ENCODE data around the gene LRP1B. TPM values are rescaled to one million over a fixed set of nuclear protein-coding genes. Genes with fewer than 3 reads are reported as not detected.

LRP1B gene
- not detected in 2 replicates for total RNA-seq (2014; rRNA removed; shearing (Covaris generic))

DNA sequence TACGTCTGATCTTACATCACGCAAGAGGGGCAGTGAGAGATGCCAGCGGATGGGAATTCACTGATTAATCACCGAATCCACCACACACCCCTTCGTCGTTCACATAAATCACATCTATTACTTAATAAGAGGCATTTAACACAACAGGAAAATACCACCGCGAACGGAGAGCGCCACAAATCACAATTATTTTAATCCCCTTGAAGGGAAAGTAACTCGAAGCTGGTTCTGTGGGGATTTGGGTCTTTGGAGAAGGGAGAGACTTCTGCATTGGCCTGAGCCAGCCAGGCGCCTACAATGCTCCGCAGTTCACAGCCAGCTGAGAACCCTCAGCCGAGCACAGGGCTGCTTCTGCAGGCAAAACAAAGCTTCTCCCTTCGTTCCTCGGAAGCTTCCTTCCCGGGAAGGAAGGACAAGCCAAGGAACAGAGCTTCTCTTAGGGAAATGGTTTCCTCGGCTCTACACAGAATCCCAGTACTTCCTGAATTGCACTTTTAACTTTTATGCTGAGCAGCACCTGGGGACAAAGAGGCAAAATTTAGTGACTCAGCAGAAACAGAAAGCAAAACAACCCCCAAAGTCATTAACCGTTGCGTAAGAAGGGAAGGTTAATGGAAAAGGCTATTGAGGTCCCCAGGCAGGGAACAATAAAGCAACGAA is at the start of gene LRP1B:
Gene LRP1B (minus strand): TSS at position 7 of the 660 bp plus-strand sequence. CDS start 287 bp downstream, outside the sequence.
- in situ Hi-C loops (cut with HindIII; ENCODE audit: low sequenced_read_pairs): no loop called here
- DNase-seq (ENCODE audit: low spot score): peak; percentile 80

DNA sequence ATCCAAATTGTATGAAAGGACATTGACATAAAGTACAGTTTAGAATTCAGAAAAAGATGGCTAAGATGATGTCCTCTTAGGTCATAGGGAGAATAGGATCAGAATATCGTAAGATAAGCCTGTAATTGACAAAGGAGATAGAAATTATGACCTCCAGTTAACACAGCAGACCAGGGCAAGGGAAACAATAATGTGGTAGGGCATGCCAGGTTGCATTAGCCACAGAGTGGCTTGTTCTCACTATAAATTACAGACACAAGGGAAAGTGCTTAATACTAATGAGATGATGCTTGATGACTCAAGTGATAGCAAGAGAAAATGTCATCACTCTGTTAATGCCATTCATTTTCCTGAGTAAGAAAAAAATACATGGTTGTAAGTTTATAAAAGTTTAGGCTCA is 48.9 kb upstream of the LRP1B start:
- in situ Hi-C loops (cut with HindIII; ENCODE audit: low sequenced_read_pairs): no loop called here
- no peak for DNase-seq (ENCODE audit: low spot score)

DNA sequence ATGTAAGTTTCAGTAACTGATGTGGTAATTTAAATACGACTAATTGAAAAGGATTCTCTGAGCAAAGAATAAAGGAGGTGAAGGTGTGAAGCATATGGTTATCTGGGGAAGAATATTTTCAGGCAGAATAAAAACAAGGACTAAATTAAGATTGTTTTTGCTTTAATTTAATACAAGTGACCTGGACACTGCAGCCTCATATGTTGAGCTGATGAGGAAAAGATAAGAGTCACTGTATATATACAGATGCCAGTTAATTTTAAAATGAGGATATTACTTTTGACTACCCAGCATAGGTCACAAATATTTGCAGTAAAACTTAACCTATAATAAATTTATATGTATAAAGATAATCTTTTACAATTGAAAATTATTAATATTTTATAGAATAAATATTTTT is 47.8 kb upstream of the LRP1B start:
- in situ Hi-C loops (cut with HindIII; ENCODE audit: low sequenced_read_pairs): no loop called here
- DNase-seq (ENCODE audit: low spot score): no peak

DNA sequence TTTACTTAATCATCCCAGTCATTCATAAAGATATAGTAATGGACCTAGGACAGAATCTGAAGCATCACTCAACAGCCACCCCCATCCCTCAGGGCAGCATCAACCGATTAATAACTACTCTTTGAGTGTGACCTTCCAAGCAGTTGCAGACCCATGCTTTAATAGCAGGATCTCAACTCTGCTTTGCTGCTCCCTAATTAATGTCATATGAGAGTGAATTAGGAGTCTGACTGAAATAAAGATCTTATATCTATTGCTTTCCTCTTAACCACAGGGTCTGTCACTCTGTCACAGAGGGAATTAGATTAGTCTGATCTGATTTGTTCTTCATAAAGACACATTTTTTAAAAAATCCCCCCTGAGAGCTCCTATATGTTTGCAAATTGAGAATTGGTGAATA is 46.1 kb upstream of the LRP1B start:
- in situ Hi-C loops (cut with HindIII; ENCODE audit: low sequenced_read_pairs): no loop called here
- no peak for DNase-seq (ENCODE audit: low spot score)

DNA sequence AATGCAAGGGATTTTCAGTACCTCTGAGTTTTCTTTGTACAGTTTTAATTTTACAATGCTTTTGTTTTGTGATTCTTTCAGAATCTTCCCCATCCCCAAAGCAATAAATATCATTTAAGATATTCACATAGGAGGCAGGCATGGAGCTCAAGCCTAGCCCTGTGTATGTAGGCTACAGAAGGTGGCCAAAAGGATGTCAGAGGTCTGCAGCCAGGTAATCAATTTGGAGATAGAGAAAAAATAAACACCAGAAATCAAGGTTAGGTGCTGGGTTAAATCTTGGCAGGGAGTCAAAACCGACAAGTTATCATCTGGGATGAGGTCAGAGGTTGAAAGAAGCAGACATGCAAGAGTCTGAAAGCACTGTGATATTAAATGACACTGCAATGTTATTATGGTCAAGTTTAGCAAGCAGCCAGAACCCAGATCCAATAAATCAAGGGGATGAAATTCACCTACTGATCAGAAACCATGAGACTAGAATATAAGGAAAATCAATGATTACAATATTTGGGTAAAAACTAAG is 45.1 kb upstream of the LRP1B start:
- no peak for DNase-seq (ENCODE audit: low spot score)
- in situ Hi-C loops (cut with HindIII; ENCODE audit: low sequenced_read_pairs): no loop called here

DNA sequence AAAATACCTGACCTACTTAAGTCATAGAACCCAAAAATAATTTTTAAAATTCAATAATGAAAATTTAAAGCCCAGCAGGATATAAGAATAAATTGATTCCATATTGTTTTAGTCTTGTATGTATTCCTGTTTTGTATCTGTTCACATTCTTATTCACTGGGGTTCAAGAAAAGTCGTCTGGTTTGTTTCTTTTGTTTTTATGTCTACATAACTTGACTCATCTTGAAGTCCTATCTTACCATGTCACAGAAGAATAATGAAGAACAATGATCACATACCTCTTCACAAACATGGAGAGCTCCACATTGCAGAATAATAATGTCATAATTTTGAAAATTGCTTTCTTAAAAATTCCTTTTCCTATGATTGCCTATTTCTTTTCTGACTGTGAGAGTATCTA is 43.4 kb upstream of the LRP1B start:
- in situ Hi-C loops (cut with HindIII; ENCODE audit: low sequenced_read_pairs): no loop called here
- no peak for DNase-seq (ENCODE audit: low spot score)

DNA sequence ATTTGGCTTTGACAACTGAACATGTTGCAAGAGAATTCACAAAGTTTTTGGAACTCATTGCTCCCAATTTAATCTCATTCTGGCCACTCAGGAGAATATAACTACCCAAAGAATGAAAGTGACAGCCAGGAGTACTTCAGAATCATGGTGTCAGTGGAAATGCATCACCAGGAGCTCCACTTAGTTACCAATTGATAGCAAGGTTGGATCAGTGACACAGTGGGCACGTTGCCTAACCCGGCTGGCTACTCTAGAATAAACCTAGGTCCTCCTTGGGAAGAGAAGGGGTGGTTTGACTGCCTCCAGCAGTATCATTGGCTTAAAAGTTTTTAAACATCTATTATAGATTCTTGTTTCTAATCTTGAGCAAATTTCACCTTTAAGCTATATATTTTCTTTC is 40.0 kb upstream of the LRP1B start:
- DNase-seq (ENCODE audit: low spot score): no peak
- in situ Hi-C loops (cut with HindIII; ENCODE audit: low sequenced_read_pairs): no loop called here

DNA sequence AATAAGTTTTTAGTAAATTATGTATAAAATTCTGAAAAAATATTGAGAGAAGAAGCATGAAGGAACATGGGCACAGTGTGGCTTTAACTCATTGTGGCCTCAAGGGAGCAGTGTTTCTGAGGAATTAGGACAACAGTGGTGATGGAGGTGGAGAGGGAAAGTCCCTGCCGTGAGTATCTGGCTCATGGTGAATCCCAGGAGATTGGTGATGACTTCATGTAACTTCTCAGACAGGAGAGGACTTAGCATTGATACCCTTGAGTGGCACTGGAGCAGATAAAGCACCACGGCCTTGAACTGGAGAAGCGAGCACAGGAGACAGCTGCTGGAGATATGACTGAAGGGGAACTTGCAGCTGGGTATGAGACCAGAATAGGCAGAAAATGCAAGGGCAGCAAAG is 35.0 kb upstream of the LRP1B start:
- no peak for DNase-seq (ENCODE audit: low spot score)
- in situ Hi-C loops (cut with HindIII; ENCODE audit: low sequenced_read_pairs): no loop called here

DNA sequence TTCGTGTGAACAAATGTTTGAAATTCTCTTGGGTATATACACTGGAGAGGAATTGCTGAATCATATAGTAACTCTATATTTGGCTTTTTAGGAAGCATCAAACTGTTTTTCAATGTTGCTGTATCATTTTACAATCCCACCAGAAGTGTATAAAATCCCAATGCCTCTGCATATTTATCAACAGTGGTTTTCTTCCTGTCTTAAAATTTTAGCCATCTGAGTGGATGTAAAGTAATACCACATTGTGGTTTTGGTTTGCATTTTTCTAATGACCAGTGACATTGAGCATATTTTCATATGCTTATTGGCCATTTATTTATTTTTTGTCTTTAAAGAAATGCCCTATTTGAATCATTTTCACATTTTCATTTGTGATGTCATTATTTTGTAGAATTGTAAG is 22.8 kb upstream of the LRP1B start:
- in situ Hi-C loops (cut with HindIII; ENCODE audit: low sequenced_read_pairs): no loop called here
- no peak for DNase-seq (ENCODE audit: low spot score)

DNA sequence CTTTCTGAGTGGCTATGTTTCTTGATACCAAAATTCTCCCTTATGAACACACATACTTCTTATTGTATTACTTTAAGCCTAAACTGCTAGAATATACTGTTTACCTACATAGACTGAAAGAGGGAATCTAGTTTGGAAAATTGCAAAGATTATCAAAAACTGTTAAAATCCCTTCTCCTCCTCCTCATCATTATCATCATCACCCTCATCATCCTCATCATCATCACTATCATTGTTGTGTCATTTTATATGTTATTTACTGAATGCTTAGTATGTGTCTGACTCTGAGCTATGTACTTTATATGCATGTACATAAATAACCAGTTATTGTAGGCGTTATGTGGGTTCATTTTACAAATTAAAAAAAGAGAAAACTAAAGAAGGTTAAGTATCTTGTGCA is 19.6 kb upstream of the LRP1B start:
- in situ Hi-C loops (cut with HindIII; ENCODE audit: low sequenced_read_pairs): no loop called here
- DNase-seq (ENCODE audit: low spot score): no peak

DNA sequence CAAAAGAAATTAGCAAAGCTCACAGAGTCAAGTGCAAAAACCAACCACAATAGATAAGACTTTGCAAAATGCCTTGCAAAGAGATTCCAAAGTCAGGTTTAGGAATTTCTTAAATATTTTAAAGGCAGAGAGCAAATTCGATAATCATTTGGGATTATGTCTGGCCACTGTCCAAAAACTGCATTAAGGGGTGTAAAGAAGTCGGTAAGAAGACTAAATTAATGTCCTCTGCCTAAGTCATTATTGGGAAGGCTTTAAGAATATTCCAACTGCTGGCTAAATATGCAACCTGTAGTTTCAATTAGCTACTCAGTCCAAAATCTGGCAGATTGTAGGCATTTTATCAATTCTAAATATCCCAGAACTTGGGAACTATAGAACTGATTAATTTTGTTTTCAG is 13.7 kb upstream of the LRP1B start:
- no peak for DNase-seq (ENCODE audit: low spot score)
- in situ Hi-C loops (cut with HindIII; ENCODE audit: low sequenced_read_pairs): no loop called here

DNA sequence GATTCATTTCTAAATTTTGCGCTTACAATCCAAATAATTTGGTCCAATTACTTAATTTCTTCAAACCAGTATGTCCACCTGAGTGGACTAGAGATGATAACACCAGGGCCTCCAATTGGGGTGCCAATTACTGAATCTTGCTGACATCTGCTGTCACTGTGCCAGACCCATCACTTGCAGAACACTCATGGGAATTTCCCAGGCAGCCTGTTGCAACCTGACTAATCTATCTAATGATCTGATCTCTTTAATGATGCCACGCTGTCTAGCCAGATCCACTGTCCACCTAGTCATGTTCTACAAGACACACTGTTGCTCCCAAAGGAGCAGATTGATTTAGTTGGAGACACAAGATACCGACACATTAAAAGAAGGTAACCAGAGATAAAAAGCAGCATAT is 11.8 kb upstream of the LRP1B start:
- in situ Hi-C loops (cut with HindIII; ENCODE audit: low sequenced_read_pairs): no loop called here

DNA sequence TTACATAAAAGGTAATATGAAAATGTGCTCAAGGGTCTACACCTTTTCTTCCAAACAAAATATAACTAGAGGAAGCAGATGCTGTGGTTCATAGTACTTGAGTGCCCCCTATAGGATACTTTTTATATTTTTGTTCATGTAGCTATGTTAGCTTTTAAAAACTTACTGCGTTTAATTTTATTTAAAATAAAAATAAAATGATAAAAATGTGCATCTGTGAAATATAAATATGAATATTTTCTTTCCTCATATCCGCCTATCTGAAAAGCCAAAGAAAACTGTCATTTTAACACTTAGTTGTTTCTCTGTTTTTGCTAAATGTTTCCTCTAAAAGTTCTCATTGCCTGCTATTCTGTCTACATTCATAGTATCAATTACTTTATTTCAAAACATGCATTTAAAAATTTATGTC is 9.6 kb upstream of the LRP1B start:
- in situ Hi-C loops (cut with HindIII; ENCODE audit: low sequenced_read_pairs): no loop called here

More for the DNA sequence above, 11.8 kb upstream of the LRP1B start:
- no peak for DNase-seq (ENCODE audit: low spot score)

DNA sequence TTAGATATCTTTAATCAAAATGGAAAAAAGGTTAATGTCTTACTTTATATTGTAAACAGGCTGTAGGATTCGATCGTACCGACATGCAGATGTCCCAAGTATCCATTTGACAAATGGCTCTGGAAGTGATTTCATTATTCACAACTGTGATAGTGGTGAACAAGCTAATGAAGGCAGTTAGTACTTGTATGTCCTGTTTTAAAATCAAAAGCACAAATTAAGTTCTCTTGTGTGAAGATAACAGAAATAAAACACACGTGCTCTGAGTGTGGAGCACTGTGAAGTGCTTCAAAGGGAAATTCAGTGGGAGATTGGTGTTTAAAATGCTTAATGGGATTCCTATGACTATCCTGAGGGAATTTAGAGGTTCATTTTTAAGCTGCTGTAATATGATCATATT is 8.6 kb upstream of the LRP1B start:
- in situ Hi-C loops (cut with HindIII; ENCODE audit: low sequenced_read_pairs): no loop called here
- no peak for DNase-seq (ENCODE audit: low spot score)

More for the DNA sequence above, 9.6 kb upstream of the LRP1B start:
- peak; percentile 62 for DNase-seq (ENCODE audit: low spot score)

DNA sequence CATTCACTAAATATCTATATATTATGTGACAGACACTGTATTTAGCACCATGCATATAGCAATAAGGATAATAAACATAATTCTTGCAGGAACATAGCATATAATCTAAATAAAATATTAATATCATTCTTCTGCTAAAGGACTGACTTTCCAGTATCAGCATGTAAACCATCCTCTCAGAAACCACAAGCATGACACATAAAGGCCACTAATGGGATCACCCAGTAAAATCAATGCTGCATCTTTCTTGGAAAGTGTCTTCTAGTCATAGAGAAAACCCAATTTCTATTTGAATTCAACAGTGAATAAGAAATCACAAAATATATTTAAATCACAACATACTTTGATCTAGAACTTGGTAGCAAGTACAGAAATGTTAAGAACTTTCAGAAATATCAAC is 5.8 kb upstream of the LRP1B start:
- in situ Hi-C loops (cut with HindIII; ENCODE audit: low sequenced_read_pairs): no loop called here

DNA sequence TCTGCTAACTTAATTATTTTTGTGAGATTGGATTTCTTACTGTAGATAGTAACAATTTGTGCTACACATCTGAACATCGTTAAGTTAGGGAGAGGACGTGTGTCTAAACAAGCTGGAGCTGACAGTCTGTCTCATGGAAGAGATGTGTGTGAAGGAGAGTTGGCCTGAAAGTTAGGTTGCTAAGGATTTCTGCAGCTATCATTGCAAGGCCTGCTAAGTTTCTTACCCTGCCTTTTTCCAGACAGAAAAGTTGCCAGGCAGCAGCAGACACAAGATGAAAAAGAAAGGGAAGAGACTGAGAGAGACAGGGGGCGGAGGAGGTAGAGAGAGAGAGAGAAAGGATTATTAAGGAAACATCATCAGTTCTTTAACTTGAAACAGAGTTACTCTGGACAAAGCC is 4.1 kb upstream of the LRP1B start:
- no peak for DNase-seq (ENCODE audit: low spot score)
- in situ Hi-C loops (cut with HindIII; ENCODE audit: low sequenced_read_pairs): no loop called here

More for the DNA sequence above, 5.8 kb upstream of the LRP1B start:
- no peak for DNase-seq (ENCODE audit: low spot score)

DNA sequence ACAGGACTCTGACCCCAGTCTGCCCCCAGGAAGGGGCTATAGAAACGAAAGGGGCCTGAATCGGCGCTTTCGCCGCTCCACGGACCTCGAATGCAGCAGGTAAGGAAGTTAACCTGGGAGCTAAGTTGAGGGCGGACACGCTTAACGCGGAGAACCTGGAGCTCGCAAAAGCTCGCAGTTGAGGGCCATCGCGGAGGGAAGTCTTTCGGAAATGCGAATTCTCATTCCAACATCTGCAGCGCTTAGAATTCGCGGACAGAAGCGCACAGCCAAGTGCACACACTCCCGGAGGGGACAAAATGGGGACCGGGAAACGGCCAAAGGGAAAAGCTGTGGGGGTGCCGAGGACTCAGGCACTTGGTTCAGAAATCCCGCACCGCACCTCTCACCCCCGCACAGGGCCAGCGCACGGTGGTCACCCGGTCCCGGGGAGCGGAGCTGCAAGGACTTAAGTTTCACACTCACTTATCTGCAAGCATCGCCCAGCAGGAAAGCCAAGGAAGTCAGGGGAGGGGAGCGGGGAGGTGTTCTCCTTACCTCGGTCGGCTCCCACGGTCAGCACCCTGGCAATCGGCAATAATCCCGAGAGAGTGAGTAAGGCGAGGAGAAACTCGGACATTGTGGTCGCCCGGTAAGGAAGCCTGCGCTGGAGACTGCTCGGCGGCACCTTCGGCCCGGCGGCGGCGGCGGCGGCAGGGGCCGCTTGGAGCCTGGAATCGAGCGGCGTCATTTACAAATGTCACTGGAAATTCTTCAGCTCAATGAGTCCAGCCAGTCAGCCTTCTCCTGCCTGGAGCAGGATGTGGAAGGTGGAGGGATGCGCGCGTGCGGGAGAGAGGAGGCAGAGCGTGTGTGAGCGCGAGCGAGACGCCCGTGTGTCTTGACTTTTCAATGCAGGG is 456 bp downstream of the LRP1B start:
- peak; percentile 86 for DNase-seq (ENCODE audit: low spot score)

DNA sequence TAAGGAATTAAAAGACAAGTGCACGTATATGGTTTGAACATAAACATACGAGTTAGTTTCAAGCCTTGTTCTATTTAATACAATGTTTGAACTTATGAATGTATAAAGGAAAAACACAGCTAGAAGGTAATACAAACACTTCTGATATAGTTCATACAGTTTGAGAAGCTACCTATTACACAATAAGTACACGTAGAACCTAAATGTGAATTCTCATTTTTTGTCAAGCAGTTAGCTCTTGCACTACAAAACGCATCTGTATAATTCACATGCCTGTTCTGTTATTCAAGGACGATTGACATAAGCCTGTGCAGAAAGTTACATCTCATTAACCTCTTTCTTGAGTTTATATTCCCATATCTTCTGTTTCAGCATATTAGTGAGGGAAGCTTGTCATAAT is 2.7 kb downstream of the LRP1B start:
- DNase-seq (ENCODE audit: low spot score): peak; percentile 47
- in situ Hi-C loops (cut with HindIII; ENCODE audit: low sequenced_read_pairs): no loop called here

More for the DNA sequence above, 456 bp downstream of the LRP1B start:
- in situ Hi-C loops (cut with HindIII; ENCODE audit: low sequenced_read_pairs): no loop called here

DNA sequence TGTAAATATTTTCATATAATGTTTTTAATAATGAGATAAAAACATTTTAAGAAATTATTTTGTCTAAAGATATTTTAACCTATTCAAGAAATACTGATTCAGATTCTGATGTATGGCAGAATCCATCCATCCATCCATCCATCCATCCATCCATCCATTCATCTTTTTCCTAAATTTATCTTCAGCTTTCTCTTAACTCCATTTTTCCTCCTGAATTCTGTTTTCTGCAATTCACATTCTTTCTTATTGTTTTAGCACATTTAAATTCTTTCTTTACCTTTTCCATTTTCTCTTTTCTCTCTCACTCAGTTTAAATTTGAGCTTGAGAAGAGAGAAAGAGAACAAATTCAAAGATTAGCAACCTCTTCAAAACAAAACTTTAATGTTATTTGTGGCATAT is 3.6 kb downstream of the LRP1B start:
- in situ Hi-C loops (cut with HindIII; ENCODE audit: low sequenced_read_pairs): no loop called here
- DNase-seq (ENCODE audit: low spot score): no peak

DNA sequence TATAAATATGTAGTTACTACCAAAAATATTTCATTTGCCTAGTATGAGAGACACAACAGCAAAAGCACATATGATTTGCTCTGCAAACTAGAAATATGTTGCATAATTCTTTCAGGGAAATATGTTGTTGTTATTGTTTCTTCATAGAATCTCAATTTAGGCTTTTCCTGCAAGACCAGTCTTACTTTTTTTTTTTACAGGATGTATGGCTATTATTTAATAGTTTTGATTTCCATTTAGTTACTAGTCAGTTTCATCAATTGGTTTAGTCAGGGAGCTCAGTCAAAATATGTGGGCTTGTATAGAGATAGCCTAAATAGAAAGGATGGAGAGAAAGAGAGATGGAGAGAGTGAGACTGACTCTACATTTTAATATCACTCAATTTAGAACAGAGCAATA is 6.1 kb downstream of the LRP1B start:
- DNase-seq (ENCODE audit: low spot score): no peak
- in situ Hi-C loops (cut with HindIII; ENCODE audit: low sequenced_read_pairs): no loop called here

All from G401 (cell line).